Hepatocyte (in vitro differentiated cells): ENCODE results near the gene METRN. TPM values are rescaled to one million over a fixed set of nuclear protein-coding genes. Genes with fewer than 3 reads are reported as not detected.
A peak's percentile ranks its signal among the peaks of the same experiment; 100 is the strongest.

Source experiments
- DNase-seq: peaks from one replicate; pipeline ENCODE4 v3.0.0-alpha.2; 2016; ENCODE audit warnings: low spot score
- H2AFZ ChIP-seq: fragments of 200-600 bp; sonication (generic); 2 replicates; pipeline ENCODE4 v1.6.0; 2016; ENCODE audit warnings: antibody characterized with exemption, mild to moderate bottlenecking
- H3K27ac ChIP-seq: fragments of 200-600 bp; sonication (generic); 2 replicates; pipeline ENCODE4 v1.5.1; 2016; ENCODE audit warnings: mild to moderate bottlenecking
- H3K27me3 ChIP-seq: fragments of 200-600 bp; sonication (generic); 2 replicates; pipeline ENCODE4 v1.6.1; 2016
- H3K36me3 ChIP-seq: fragments of 200-600 bp; sonication (generic); replicated peaks from 2 replicates; pipeline ENCODE4 v1.5.1; 2016; ENCODE audit warnings: low read depth; ENCODE audit not compliant: insufficient read depth
- H3K4me1 ChIP-seq: fragments of 200-600 bp; sonication (generic); 2 replicates; pipeline ENCODE4 v1.5.1; 2016; ENCODE audit warnings: mild to moderate bottlenecking, moderate library complexity; ENCODE audit not compliant: insufficient read depth
- H3K4me2 ChIP-seq: fragments of 200-600 bp; sonication (generic); 2 replicates; pipeline ENCODE4 v1.6.0; 2016
- H3K4me3 ChIP-seq: fragments of 200-600 bp; sonication (generic); 2 replicates; pipeline ENCODE4 v1.5.1; 2016; ENCODE audit warnings: mild to moderate bottlenecking
- H3K79me2 ChIP-seq: fragments of 200-600 bp; sonication (generic); 2 replicates; pipeline ENCODE4 v1.6.0; 2017; ENCODE audit warnings: mild to moderate bottlenecking
- H3K9me2 ChIP-seq: fragments of 200-600 bp; sonication (generic); replicated peaks from 2 replicates; pipeline ENCODE4 v1.6.0; 2017; ENCODE audit warnings: mild to moderate bottlenecking; ENCODE audit not compliant: insufficient read depth
- H3K9me3 ChIP-seq: fragments of 200-600 bp; sonication (generic); 2 replicates; pipeline ENCODE4 v1.5.1; 2016; ENCODE audit warnings: low read depth, mild to moderate bottlenecking
- H4K20me1 ChIP-seq: fragments of 200-600 bp; sonication (generic); 2 replicates; pipeline ENCODE4 v1.6.0; 2016; ENCODE audit warnings: mild to moderate bottlenecking; ENCODE audit not compliant: insufficient read depth, poor library complexity, severe bottlenecking
- EZH2 ChIP-seq: fragments of 200-600 bp; sonication (generic); IDR thresholded peaks from 2 replicates; pipeline ENCODE4 v1.6.1; 2016; ENCODE audit warnings: antibody characterized with exemption, mild to moderate bottlenecking, borderline replicate concordance
- EZH2phosphoT487 ChIP-seq: fragments of 200-600 bp; sonication (generic); IDR thresholded peaks from one replicate; pipeline ENCODE4 v1.6.1; 2018; ENCODE audit warnings: antibody characterized with exemption, mild to moderate bottlenecking, low read depth, moderate library complexity; ENCODE audit not compliant: unreplicated experiment, severe bottlenecking
- WGBS: methylation state at CpG from one replicate; pipeline ENCODE4 v1.1.6; 2016; ENCODE audit warnings: low lambda C conversion rate; ENCODE audit errors: missing lambda C conversion rate; 5-methylcytosine and 5-hydroxymethylcytosine counted together
- polyA plus RNA-seq: library from polyadenylated mRNA; unstranded; fragments of >200 nt; fragmentation: Nextera tagmentation; extraction: Ambion mirVana; gene quantifications from 2 replicates; pipeline ENCODE4 v1.2.1, GENCODE V29; 2016
- total RNA-seq: library from RNA; depleted of rRNA; stranded (reverse); fragments of >200 nt; gene quantifications from 2 replicates; pipeline ENCODE4 v1.2.3, GENCODE V29; 2014
- TF ChIP-seq, protein P1 (sequence below): fragments of 200-600 bp; sonication (generic); IDR thresholded peaks from 2 replicates; pipeline ENCODE4 v1.5.1; 2016; ENCODE audit warnings: antibody characterized with exemption, mild to moderate bottlenecking; ENCODE audit not compliant: poor library complexity

Gene METRN
- total and polyA plus RNA-seq, 2 experiments from 2014 or later, result 22.7 to 68.1 TPM

DNA sequence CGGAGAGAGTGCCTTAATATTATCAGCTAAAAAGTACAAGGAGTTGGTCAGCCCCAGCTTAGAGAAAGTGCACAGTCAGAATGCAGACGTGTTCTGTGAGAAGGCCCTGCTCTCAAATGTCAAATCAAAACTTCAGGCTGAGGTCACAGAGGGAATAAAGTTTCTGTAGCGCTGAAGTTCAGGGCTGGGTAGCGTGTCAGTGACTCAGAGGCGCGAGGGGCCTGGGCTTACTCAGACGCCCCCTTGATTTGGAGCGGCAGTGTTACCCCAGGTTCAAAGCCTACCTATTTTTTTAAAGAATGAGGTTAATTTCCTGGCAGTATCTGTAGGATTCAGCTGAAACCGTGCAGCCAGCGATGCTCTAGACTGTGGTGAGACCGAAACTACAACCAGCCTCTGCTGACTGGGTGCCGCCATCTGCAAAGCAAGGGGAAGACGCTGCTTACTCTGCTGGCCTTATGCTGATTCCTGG is 21.1 kb downstream of the METRN start:
- Histone ChIP-seq H3K36me3 (no peaks in the 10 kb centered on the region), H3K79me2 (peaks cover 13% of the 10 kb centered on the region), H3K9me2 (no peaks in the 10 kb centered on the region), H2AFZ (no peak overlapping the region), H3K4me1 (peaks cover 7% of the 10 kb centered on the region), H3K4me3 (no peak overlapping the region), H3K9me3 (no peaks in the 10 kb centered on the region), H3K27me3 (no peaks in the 10 kb centered on the region), H3K4me2 (no peak overlapping the region), H3K27ac (no peak overlapping the region), H4K20me1 (no peaks in the 10 kb centered on the region)
- no peak for DNase-seq
- 95% methylated on average over 13 of the region's 13 CpGs for WGBS
- no peak for TF ChIP-seq EZH2phosphoT487

DNA sequence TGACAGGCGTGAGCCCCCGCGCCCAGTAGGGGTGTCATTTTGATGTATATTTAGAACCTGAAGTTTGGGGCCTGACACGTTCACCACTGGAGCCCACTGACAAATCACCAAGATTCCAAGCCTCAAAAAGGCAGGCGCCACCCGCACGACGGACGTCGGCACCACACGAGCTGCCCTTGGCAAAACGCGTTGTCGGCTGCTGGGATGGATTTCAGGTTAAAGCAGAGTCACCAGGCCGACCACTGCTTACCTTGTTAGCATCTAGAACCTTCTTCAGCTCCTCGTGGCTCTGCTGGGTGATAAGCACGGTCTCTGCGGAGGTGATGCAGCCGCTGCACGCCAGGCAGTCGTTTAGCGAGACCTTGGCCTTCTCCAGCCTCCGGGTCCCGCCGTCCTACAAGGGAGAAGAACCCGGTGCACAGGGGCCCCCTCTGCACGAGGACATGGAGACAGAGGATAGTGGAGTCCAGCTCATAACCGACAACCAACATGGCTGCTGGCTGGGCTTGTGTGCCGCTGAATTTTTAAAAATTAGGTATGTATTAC is 22.1 kb downstream of the METRN start:
- Histone ChIP-seq H3K4me2 (no peak overlapping the region), H2AFZ (no peak overlapping the region), H3K9me2 (no peaks in the 10 kb centered on the region), H3K4me1 (peaks cover 11% of the 10 kb centered on the region), H3K9me3 (no peaks in the 10 kb centered on the region), H3K4me3 (no peak overlapping the region), H3K79me2 (peaks cover 13% of the 10 kb centered on the region), H4K20me1 (no peaks in the 10 kb centered on the region), H3K27ac (no peak overlapping the region), H3K36me3 (no peaks in the 10 kb centered on the region), H3K27me3 (no peaks in the 10 kb centered on the region)
- 98% methylated on average over 29 of the region's 29 CpGs for WGBS
- no peak for DNase-seq
- TF ChIP-seq EZH2 (no peak), EZH2phosphoT487 (no peak)
- TF ChIP-seq, protein P1, sequence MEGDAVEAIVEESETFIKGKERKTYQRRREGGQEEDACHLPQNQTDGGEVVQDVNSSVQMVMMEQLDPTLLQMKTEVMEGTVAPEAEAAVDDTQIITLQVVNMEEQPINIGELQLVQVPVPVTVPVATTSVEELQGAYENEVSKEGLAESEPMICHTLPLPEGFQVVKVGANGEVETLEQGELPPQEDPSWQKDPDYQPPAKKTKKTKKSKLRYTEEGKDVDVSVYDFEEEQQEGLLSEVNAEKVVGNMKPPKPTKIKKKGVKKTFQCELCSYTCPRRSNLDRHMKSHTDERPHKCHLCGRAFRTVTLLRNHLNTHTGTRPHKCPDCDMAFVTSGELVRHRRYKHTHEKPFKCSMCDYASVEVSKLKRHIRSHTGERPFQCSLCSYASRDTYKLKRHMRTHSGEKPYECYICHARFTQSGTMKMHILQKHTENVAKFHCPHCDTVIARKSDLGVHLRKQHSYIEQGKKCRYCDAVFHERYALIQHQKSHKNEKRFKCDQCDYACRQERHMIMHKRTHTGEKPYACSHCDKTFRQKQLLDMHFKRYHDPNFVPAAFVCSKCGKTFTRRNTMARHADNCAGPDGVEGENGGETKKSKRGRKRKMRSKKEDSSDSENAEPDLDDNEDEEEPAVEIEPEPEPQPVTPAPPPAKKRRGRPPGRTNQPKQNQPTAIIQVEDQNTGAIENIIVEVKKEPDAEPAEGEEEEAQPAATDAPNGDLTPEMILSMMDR, result no peak

DNA sequence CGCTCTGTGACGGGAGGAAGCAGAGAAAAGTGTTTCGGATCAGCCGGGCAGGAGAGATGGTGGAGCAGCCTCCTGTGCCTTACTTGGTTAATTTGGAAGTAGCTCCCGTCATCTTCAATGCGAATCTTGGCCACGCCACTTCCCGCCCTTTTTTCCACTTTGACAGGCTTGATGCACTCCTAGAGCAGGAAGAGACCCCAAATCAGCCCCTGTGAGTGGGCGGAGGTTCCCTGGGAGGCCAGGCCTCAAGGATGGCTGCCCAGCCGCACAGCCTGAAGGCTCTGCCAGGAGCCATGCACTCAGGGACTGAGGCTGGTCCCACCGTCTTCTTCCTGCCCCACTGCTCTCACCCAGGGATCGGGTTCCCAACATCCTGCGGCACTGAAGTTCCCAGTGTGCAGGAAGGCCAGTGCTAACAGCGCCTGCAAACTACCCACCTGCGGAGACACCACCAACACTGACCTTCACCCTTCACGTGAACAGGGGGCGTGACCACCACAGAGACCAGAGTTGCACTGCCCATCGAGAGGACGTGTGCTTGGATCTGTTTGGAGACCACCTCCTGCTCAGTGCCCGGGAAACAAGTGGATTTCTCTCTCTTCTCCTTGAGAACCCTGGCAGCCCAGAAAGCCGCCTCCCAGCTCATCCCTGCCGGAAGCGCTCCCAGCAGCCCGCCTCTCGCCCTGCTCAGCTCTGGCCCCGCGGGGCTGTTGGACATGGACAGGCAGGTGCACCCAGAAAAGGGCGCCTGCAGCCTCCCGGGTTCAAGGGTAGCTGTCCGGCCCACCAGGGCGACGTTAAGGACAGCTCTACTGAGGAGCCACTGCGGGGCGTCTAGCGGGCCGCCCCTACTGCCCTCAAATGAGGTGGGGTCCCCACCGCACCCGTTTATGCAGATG is 24.9 kb downstream of the METRN start:
- Histone ChIP-seq H3K4me2 (peak overlapping the region; percentile 99), H3K36me3 (no peaks in the 10 kb centered on the region), H3K4me1 (peaks cover 11% of the 10 kb centered on the region), H3K79me2 (peaks cover 13% of the 10 kb centered on the region), H3K4me3 (peak overlapping the region; percentile 91), H3K27me3 (no peaks in the 10 kb centered on the region), H4K20me1 (no peaks in the 10 kb centered on the region), H3K27ac (peak overlapping the region; percentile 79), H3K9me2 (no peaks in the 10 kb centered on the region), H3K9me3 (no peaks in the 10 kb centered on the region), H2AFZ (peak overlapping the region; percentile 84)
- 53% methylated on average over 38 of the region's 38 CpGs for WGBS
- TF ChIP-seq EZH2 (no peak), EZH2phosphoT487 (no peak)
- TF ChIP-seq, protein P1, result no peak
- DNase-seq, result no peak

DNA sequence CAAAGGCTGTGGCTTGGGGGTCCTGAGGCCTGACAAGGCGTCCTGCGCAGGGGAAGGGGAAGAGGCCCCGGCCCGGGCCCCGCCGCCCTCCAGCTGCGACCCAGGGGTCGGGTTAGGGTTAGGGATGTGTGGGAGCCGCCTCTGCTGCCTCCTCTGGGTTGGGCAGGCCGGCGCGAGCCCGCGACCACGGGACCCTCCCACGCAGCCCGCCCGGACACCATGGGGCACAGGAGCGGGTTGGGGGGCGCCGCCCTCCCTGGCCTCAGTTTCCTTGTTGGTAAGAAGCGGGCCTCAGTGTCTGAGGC is 25.5 kb downstream of the METRN start:
- WGBS, result 2% methylated on average over 19 of the region's 22 CpGs
- peak overlapping the region; percentile 84 for H2AFZ ChIP-seq
- H3K27ac ChIP-seq, result peak overlapping the region; percentile 79
- H3K4me3 ChIP-seq, result peak overlapping the region; percentile 91
- H3K4me2 ChIP-seq, result peak overlapping the region; percentile 99
- no peaks in the 10 kb centered on the region for H3K9me2 ChIP-seq
- peaks cover 13% of the 10 kb centered on the region for H3K79me2 ChIP-seq
- H4K20me1 ChIP-seq, result no peaks in the 10 kb centered on the region
- H3K27me3 ChIP-seq, result no peaks in the 10 kb centered on the region
- TF ChIP-seq, protein P1, result no peak
- TF ChIP-seq EZH2 (no peak), EZH2phosphoT487 (no peak)
- peaks cover 11% of the 10 kb centered on the region for H3K4me1 ChIP-seq
- no peaks in the 10 kb centered on the region for H3K9me3 ChIP-seq
- H3K36me3 ChIP-seq, result no peaks in the 10 kb centered on the region
- no peak for DNase-seq
